Nephron (organoid): ENCODE results near the gene SMYD3.

Experiments used
- H3K27ac Mint-ChIP-seq, 3 experiments: 2 replicates each; pipeline ENCODE4 v1.8.0; 2020; ENCODE audit warnings: mixed read lengths in 3 of 3, mild to moderate bottlenecking in 2 of 3, moderate library complexity in 1 of 3
- H3K27me3 Mint-ChIP-seq: 2 replicates; pipeline ENCODE4 v1.8.0; 2021; ENCODE audit warnings: low read depth, mild to moderate bottlenecking, moderate library complexity, mixed read lengths
- H3K36me3 Mint-ChIP-seq: 2 replicates; pipeline ENCODE4 v1.8.0; 2020; ENCODE audit warnings: low read depth, mixed read lengths
- H3K4me1 Mint-ChIP-seq: 2 replicates; pipeline ENCODE4 v1.8.0; 2020; ENCODE audit warnings: mixed read lengths
- H3K4me3 Mint-ChIP-seq, 3 experiments: 2 replicates each; pipeline ENCODE4 v1.8.0; 2020; ENCODE audit warnings: mild to moderate bottlenecking in 3 of 3, mixed read lengths in 3 of 3, moderate library complexity in 2 of 3
- H3K9me3 Mint-ChIP-seq: 2 replicates; pipeline ENCODE4 v1.8.0; 2020; ENCODE audit warnings: mixed read lengths
- CTCF ChIP-seq, 3 experiments: fragments of 200-600 bp; sonication (generic); IDR thresholded peaks; one replicate each; pipeline ENCODE4 v1.5.0; 2021; ENCODE audit warnings: antibody characterized with exemption in 3 of 3; ENCODE audit not compliant: unreplicated experiment in 3 of 3

The SMYD3 gene

GRCh38 chr1:246218686-246219085 lies 288.4 kb downstream of the SMYD3 start:
- no peak overlapping the region for H3K4me3 Mint-ChIP-seq
- no peaks in the 10 kb centered on the region for H3K9me3 Mint-ChIP-seq
- H3K27ac Mint-ChIP-seq = peak overlapping the region in 1 of 3 experiments; percentile 37
- peaks cover 12% of the 10 kb centered on the region for H3K4me1 Mint-ChIP-seq
- H3K36me3 Mint-ChIP-seq = no peaks in the 10 kb centered on the region
- no peaks in the 10 kb centered on the region for H3K27me3 Mint-ChIP-seq
- no peak for TF ChIP-seq CTCF (IDR thresholded peaks at IDR 0.05; ENCODE audit: unreplicated experiment in 3 of 3)

- TF ChIP-seq CTCF (IDR thresholded peaks at IDR 0.05; ENCODE audit: unreplicated experiment in 3 of 3) = no peak
- Mint-ChIP-seq H3K27me3 (no peaks in the 10 kb centered on the region), H3K9me3 (no peaks in the 10 kb centered on the region), H3K27ac (no peak overlapping the region), H3K36me3 (no peaks in the 10 kb centered on the region), H3K4me1 (peaks cover 12% of the 10 kb centered on the region), H3K4me3 (no peak overlapping the region)
Measured at GRCh38 chr1:246216906-246217305, 290.2 kb downstream of the SMYD3 start.

- no peak overlapping the region for H3K4me3 Mint-ChIP-seq
- no peaks in the 10 kb centered on the region for H3K9me3 Mint-ChIP-seq
- peaks cover 12% of the 10 kb centered on the region for H3K4me1 Mint-ChIP-seq
- no peak for TF ChIP-seq CTCF (IDR thresholded peaks at IDR 0.05; ENCODE audit: unreplicated experiment in 3 of 3)
- peak overlapping the region; percentile 29 to 68 (median 40) for H3K27ac Mint-ChIP-seq
- H3K27me3 Mint-ChIP-seq = no peaks in the 10 kb centered on the region
- no peaks in the 10 kb centered on the region for H3K36me3 Mint-ChIP-seq
Measured at GRCh38 chr1:246215510-246215903, 291.6 kb downstream of the SMYD3 start.

- Mint-ChIP-seq H3K36me3 (no peaks in the 10 kb centered on the region), H3K27ac (peak overlapping the region; percentile 37 to 68 (median 40)), H3K27me3 (no peaks in the 10 kb centered on the region), H3K4me1 (peaks cover 12% of the 10 kb centered on the region), H3K4me3 (no peak overlapping the region), H3K9me3 (no peaks in the 10 kb centered on the region)
- TF ChIP-seq CTCF (IDR thresholded peaks at IDR 0.05; ENCODE audit: unreplicated experiment in 3 of 3) = no peak
Measured at GRCh38 chr1:246214708-246215509, 292.2 kb downstream of the SMYD3 start.

- Mint-ChIP-seq H3K4me3 (no peak overlapping the region), H3K36me3 (no peaks in the 10 kb centered on the region), H3K4me1 (peaks cover 5% of the 10 kb centered on the region), H3K27me3 (no peaks in the 10 kb centered on the region), H3K9me3 (no peaks in the 10 kb centered on the region), H3K27ac (no peak overlapping the region)
- TF ChIP-seq CTCF (IDR thresholded peaks at IDR 0.05; ENCODE audit: unreplicated experiment in 3 of 3) = no peak
Measured at GRCh38 chr1:246213947-246214346, 293.1 kb downstream of the SMYD3 start.

GRCh38 chr1:246213502-246213901 lies 293.6 kb downstream of the SMYD3 start:
- no peaks in the 10 kb centered on the region for H3K36me3 Mint-ChIP-seq

More at GRCh38 chr1:246213502-246213901, 293.6 kb downstream of the SMYD3 start:
- Mint-ChIP-seq H3K9me3 (no peaks in the 10 kb centered on the region), H3K4me1 (peaks cover 4% of the 10 kb centered on the region), H3K4me3 (no peak overlapping the region), H3K27ac (no peak overlapping the region), H3K27me3 (no peaks in the 10 kb centered on the region)
- no peak for TF ChIP-seq CTCF (IDR thresholded peaks at IDR 0.05; ENCODE audit: unreplicated experiment in 3 of 3)
